NCI-H2171 treated with DMSO at 0.1 percent for 48 hours (cell line): Measurements from ENCODE around the gene MEIS1.

Source experiments
- DNase-seq: peaks from one replicate; lab custom pipeline; 2025; lab: John Stamatoyannopoulos, UW

The MEIS1 gene

DNA sequence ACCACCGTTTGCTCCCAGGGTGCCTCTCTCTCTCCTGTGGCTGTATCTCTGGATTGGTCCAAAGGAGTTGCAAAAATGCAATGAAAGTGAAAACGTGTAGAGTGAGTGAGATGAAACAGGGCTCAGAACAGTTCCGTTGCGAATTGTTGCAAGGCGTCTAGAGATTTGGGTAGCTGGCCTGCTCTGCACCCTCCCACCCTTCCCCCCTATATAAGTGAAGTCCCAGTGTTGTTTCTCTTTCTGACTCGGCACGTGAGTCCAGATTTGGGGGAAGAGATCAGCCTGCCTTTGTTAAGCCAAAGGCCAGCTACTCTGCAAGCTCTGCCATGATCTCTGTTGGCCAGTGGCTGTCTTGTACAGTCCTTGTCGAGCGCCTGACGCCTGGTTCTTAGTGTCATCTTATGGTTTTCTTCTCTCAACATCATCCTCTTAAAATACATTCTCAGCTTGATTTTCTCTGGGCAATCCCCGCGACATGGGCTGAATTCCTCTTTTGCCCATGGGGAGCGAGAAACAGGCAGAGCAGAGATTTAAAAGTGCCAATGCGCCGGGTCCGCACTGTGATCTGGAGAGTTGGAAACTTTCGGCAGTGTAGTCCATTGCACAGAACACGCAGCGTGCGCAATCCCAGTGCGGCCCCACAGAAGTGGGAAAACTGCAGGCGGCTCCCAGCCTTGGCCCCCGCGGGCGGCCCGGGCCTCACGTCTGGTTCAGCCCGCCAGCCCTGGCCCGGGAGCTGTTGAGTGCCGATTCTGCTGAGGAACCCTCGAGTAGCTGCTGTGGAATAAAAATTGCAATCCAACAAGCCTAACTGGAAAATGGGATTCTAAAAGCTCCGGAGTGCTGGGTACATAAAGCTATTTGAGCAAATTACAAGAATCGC is 9.3 kb downstream of the MEIS1 start:
- DNase-seq: no peak

DNA sequence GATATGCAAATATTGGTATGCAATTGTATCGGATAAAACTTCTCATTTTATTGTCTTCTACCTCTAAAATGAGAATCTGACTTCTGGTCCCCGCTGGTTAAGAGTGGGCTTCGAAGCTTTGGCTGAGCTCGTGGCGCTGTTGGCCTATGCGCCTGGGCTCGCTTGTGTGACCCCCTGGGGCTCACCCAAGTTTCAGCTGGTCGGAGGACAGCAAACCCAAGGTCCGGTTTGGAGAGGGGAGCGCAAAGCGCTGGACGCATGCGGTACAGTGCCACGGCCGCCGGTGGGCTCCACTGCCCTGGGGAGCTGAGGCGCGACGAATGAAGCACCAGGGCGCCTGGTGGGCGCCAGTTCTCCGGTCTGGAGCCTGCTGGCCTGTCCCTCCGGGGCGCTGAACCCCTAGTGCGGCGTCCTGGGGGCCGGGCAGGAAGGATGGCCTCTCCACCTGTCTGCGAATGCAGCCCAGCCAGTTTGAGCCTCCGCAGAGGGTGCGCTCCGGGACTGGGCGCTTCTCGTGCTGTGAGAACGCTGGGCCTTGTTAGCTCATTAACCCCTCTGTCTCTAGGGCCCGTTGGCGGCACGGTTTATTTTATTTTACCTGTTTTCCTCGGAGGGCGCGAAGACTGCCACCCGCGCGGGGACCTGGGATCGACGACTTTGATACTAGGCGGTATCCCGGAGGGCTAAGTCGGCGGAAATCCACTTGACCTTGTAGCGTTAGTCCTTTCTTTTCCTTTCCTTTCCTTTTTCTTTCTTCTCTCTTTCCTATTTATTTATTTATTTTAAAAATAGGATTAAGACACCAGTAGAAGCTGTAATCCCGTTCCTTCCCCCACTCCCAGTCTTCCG is 10.4 kb downstream of the MEIS1 start:
- DNase-seq: no peak

DNA sequence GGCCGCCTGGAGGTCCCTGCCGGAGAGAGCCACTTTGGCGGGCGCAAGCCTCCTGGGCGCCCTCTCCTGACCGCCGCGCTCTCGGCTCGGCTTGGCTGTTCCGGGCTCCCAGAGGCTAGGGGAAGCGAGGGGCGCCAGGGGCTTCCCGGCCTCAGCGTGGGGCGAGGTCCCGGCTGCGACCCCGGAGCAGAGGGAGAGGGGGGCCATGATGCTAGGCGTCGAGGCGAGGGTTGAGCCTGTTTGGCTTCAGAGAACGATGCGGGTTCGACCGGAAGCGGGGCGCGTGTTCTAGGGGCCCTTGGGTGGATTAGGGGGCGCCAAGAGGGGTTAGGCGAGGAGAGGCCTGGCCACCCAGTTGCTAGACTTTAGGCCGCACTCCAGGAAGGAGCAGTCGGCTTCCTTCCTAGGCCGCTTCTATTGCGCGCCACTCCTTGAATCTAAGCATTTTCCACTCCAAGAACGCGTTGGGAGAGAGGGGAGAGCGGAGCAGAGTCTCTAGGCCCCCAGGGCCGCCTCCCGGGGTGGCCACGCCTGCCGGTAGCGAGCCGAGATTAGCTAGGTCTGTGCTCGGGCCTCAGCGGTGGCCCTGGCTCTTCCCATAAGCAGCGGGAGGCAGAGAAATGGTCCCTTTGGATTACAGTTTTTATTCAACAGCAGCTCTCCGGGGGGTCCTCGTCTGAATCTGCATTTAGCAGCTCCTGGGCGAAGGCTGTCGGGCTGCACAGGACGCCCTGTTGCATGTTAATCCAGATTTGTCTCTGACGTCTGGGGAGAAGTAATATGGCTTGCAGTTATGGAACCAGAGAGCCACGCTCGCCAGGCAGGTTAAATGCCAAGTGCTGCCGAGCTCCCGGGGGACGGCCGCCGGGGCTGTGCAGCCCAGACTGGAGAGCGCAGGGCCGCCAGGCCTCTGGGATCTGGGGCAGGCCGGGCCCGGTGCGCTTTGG is 11.3 kb downstream of the MEIS1 start:
- no peak for DNase-seq

DNA sequence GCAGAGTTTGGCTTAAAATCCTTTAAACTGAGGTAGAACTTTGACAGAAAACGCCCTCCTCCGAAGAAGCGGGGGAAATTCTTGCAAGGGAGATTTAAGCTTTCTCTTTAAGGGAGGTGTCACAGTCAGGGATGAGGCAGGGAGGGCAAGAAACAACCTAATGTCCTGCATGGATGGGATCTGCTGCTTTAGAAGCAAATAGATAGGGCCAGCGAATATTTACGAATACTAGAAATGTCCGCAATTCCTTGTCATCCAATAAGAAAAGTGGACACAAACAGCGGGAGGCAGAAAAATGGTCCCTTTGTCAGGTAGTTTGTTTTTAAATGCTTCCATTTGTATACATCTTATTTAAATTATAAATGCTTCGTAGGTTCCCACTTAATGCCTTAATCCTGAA is 12.0 kb downstream of the MEIS1 start:
- no peak for DNase-seq

DNA sequence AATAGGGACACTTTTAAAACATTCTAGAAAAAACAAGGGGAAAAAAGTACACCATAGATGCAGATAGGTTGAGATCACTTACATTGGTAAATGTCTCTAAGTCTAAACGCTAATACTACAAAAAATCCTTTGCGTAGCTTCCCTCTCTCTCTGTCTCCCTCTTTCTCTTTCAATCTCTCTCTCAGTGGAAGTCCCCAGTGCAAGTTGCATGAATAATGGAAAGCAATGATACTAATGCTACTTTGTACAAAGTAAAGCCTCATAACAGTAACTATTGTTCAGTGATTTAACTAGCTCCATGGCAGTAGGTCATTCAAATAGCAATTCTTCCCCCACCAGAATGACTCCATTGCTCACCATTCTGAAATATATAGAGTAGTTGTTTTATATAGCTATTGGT is 12.8 kb downstream of the MEIS1 start:
- no peak for DNase-seq

DNA sequence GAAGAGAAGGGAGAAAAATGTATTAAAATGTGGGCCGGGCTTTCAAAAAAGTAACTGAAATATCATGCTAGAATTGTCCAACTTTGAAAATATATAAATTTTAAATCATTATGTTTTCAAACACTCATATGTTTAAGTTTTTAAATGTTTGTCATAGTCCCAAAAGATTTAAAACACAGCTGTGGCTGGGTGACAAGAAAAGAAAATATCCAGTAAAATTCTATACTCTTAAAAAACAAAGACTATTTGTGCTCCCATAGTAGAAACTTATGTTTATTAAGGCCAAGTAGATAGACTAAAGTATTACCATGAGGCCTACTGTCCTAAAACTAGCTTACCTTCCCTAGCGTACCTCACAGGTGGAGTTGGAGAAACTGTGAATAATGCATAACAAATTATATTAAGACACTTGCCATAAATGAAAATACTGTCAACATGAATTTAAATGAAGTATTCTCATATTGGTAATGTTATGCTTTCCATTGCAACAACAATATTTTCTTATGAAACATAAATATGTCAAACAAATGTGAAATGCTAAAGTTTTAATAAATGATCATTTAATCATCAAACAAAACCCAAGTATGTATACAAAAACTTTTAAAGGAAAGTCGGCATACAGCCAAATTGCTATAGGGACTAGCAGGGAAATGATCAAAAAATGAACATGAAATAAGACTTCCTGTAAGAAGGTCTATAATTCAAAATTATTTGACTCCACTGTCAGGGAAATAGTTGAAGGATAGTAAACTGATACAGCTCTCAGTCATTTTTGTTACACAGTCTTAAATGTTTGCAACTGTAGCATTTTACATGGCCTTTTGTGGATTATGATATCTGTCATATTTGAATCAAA is 13.4 kb downstream of the MEIS1 start:
- no peak for DNase-seq

DNA sequence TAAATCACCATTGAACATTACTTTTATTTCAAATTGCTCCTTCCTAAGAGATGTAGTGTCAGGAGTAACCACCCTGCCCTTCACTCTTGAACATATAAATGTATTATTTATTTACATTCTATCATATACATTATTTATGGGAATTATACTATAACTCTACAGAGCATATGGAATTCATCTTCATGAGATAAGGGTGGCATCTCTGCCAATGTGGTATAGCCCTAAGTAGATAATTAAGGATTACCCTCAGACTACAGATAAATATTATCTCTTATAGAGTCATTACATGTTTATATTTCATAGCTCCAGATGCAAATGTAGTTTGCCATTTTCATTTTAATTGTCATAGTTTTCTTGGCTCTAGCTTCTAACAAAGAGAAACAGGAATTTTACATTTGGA is 17.3 kb downstream of the MEIS1 start:
- DNase-seq: no peak

DNA sequence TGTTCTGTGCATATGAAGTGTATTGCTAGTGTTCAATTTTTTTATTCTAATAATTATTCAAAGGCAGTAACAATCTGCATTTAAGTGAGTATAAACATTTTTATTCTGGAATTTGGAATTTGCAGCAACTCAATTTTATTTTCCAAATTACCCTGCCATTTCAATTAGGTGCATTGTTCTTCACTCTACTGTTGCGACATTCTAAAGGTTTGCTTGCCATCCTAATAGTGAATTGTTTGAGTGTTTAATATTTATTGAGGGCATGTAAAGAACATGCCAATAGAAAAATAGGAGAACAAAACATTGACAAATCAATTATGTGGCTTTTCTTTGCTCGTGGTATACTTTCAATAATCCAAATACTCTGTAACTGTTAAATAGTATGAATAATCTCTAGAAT is 18.0 kb downstream of the MEIS1 start:
- DNase-seq: no peak

DNA sequence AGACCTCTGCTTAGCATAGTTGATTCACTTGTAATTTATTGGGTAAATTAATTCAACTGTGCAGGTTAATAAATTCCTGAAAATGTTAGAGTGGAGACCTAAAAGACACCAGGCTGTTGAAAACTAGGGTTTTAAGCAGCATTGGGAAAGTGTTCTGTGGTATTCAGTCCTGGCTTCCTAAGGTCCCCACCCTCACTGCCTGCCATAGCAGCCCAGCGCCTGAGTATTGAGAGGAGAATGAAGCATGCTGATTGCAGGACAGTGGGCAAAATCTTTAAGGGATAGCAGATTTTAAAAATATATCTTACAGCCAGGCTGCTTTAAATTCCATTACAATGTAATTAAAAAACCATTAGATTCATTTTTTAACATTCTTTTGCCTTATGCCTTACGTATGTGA is 20.6 kb downstream of the MEIS1 start:
- DNase-seq: no peak

DNA sequence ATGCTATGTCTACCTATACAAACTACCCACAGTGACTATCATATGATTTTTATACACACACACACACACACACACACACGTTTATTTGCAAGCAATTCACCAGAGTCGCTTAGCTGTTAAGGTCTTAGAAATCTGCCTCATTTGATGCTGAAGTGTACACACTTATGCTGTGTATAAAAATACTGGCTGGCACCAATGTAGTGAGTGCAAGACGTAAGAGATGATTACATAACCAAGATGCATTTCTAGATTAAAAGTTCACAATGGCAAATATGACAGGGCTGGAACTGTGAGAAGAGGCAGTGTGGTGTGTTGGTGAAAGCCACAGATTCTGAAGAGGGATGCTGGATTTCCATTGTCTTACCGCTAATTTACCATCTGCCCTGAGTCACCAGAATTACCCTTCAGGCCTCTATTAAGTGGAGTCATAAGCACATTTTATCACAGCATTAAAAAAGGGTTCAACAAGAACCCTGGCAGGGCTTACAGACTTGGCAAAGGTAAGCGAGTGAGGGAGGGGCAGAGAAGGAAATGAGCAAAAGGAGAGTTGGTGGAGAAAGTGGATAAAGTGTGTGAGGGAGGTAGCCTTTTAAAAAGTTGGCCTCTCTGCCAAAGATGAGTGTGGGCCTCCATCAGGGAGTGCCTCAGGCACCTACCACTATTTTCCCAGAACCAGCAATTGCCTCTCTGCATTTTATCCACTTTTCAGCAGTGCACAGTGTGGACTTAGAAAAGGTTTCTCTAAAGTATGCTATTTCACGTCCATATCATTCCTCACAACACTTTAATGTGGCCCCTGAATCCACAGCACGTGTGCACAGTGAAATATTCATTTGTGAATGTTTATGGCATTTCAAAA is 21.5 kb downstream of the MEIS1 start:
- no peak for DNase-seq

DNA sequence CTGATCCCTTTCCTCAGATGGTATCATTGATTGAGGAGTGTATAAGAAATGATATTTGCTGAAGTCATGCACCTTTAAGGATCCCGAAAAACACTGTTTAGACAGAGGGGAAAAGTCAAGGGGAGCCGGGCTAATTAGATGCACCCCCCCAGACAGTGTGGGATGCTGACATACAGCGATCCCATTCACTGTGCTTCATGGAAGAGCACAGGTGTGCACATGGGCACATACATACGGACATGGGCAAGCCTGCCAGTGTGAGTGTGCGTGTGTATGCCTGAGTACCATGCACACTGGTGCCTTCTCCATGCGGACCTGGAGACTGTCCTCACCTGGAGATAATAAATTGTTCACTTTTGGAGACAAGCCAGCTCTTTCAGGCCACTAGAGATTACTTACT is 22.6 kb downstream of the MEIS1 start:
- DNase-seq: no peak

DNA sequence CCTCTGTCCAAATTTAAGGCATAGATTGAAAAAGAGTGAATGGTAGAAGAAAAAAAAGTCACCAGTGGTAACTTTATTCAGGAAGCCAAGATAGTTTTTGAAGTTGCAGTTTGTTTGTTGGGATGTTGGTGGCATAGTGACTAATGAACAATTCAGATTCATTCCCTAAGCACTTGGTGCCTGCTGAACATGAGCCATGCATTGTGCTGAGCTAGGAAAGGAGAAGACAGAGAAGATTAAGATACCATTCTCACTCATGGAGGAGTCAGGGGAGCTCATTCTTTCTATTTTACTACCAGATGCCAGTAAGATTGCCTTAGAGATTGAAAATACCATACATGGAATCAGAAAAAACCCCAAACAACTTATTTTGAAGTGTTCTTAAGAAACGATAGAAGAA is 25.1 kb downstream of the MEIS1 start:
- no peak for DNase-seq

DNA sequence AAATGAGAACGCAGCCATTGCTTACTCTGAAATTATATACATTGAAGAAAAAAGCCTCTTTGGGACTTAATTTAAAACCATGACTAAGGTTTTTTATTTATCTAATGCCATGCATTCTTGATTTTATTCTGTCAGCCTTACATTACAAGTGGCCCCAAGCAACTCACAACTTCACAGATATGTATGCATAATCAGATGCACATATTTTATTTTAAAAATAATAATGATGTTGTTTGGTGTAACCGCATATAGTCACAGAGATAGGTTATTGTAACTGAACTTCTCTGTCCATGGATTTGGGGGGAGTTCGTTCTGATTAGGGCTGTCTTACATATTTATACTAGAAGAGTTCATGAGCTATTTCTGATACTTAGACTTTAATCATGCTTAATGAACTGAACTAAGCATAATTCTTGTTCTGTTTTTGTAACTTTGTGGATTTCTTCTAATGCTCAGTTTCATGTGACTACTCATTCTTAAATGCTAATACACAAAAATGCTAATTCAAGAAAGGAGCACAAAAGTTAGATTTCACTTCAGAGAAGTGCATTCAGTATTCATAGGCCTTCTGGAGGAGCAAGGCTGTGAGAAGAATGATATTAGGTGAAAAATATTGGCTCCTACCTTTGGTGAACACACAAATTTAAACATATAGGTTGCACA is 26.2 kb downstream of the MEIS1 start:
- DNase-seq: no peak

DNA sequence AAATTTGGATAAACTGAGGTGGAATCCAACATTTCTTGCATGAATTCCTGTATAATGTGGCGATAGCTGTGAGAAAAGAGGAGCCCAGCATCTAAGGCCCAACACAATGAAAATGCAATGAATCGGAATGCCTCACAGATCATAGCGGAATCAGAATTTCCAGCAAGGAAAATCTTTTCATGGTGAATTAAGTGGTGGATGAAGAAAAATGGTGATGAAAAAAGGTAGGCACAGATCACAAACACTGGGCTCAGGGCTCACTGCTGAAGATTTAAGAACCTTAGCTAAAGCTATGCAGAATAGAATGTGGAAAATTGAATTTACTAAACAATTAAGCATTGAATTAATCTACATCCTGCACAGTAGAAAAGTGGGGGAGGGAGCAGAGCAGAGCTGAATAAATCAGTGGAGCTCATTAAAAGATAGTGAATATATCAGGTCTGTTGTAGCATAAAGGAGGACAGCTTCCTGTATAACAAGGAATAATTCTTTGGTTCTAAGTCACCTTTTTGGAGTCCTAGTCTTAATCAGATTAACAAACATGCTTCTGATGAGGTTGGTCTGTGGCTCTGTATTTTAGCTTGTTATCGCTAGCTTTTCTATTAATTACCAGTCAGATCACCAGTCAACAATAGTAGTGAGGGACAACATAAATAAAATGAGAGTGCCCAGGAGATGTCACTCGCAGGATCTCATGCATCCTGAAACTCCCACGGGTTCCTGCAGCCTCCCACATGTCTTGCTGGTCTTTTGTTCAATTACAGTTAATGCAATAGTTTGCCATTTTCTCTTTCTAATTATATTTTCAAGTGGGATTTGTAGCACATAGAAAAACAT is 27.0 kb downstream of the MEIS1 start:
- no peak for DNase-seq

DNA sequence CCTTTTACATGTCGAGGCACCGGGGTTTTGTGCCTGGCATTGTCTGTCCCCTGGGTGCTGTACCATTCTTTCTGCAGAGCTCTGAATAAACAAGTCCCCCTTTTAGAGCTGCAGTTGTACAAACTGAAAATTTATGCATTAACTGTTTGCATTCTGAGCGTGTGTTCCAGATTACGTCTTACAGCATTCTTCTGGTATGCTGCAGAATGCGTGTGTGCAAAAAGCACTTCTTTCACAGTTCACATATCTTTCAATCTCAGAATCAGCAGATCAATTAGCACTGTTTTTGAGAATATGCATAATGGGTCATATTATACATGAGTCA is 27.5 kb downstream of the MEIS1 start:
- no peak for DNase-seq

DNA sequence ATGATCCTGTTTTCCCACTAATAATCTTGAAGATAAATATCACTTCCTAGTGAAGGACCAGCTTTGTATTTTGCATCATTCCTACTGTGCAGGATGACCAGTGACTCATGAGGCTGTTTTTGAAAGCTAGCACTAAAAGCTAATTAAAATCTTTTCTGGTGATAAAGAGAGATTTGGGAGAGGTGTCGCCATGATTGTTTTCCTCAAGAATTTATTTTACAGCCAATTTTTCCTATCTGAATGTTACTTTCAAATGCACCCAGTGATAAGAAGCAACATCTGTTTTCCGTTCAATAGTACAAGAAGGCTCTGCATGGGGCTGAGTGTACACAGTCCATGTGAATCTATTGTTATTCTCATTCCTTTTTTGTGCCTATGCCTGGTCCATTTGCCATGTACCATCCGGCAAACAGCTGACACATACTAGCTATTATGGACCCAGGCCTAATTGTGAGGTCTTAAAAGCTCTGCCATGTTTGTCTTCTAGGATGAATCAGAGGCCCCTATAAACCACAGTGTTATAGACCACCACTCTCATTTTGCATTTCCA is 28.4 kb downstream of the MEIS1 start:
- DNase-seq: no peak

DNA sequence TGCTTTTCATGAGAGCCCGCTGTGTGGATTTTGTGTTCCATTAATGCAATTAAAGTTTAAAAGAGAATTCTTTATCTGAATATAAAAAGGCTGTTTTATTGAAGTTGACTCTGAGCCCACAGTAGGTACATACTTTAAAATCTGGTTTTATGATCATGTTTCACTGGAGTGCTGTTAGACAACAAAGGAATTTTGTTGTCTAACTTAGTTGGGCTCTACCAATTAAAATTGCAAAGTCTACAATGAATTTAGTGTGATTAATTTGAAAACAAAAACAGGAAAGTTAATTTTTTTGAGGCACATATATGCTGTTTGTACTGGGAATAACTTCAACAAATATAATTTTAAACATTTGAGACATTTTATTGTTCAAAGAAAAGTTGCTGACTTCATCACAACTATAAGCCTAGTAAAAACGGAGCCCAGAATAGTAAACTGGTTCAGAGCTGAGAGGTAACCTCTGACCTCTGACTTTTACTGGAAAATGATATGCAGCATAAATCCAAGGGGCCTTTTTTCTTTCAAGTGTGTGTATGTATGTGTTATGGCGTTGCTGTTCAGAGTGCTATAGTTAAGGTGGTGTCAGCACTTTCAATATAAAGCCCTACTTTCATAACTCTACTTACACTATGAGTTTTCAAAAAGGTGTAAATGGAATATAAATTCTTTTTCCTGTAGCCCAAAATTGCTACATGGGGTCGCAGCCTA is 30.2 kb downstream of the MEIS1 start:
- DNase-seq: no peak

DNA sequence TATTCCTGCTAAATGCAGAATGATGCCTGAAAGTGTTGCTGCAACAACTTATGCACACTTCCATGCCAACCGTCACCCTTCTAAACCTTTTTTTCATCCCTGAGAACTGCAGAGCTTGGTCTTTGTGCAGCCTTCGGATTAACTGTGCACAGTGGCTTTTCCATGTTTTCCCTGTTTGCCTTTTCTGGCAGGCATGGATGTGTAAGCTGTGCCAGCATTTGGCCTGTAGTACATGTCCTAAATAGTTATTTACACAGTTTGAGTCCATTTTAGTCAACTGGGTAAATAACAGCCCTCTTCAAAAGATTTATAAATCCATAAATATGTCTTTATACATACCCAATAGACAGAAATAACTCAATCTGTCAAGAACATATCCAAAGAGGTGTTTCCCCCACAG is 31.5 kb downstream of the MEIS1 start:
- DNase-seq: no peak
